ENCODE results near the gene NDUFS8. TPM values are rescaled to one million over a fixed set of nuclear protein-coding genes. Genes with fewer than 3 reads are reported as not detected.

NDUFS8 gene
- total and polyA plus RNA-seq, 4 donors = 61.2 to 148 (median 106) TPM

- no peak overlapping the region for H3K27ac ChIP-seq (ENCODE audit: low read depth in 1 of 2, low read length in 2 of 2)
Observed at GRCh38 chr11:67996622-67997474, 33.6 kb upstream of the NDUFS8 start.

More at GRCh38 chr11:67996622-67997474, 33.6 kb upstream of the NDUFS8 start:
- H3K36me3 ChIP-seq (ENCODE audit: control insufficient read depth in 4 of 4, insufficient read depth in 3 of 4, low read depth in 1 of 4, low read length in 3 of 4) = peaks cover 0 to 2% (median 0%) of the 10 kb centered on the region in 4 donors
- DNase-seq (ENCODE audit: low spot score) = peak; percentile 90
- H3K9ac ChIP-seq (ENCODE audit: low read depth in 1 of 2, low read length in 2 of 2) = no peak overlapping the region
- TF ChIP-seq MAX (IDR thresholded peaks at IDR 0.05) (no peak), FOXA2 (IDR thresholded peaks at IDR 0.05) (no peak), EGR1 (IDR thresholded peaks at IDR 0.05; ENCODE audit: low read depth in 2 of 2) (no peak), ZBTB33 (IDR thresholded peaks at IDR 0.05) (no peak), RXRA (IDR thresholded peaks at IDR 0.05) (no peak), REST (IDR thresholded peaks at IDR 0.05) (no peak), JUND (IDR thresholded peaks at IDR 0.05) (no peak), FOXA1 (IDR thresholded peaks at IDR 0.05) (no peak), TAF1 (conservative IDR thresholded peaks at IDR 0.05) (no peak), SP1 (IDR thresholded peaks at IDR 0.05) (no peak), HNF4G (IDR thresholded peaks at IDR 0.05) (no peak), NR2F2 (IDR thresholded peaks at IDR 0.05) (no peak), CTCF (IDR thresholded peaks at IDR 0.05; ENCODE audit: low read depth, low read length, missing input control) (no peak), GABPA (IDR thresholded peaks at IDR 0.05 in 1 of 2, conservative IDR thresholded peaks at IDR 0.05 in 1 of 2) (no peak)
- no peaks in the 10 kb centered on the region for H3K27me3 ChIP-seq (ENCODE audit: control insufficient read depth in 4 of 4, insufficient read depth in 4 of 4, low read length in 3 of 4)
- H3K4me1 ChIP-seq (ENCODE audit: control insufficient read depth in 4 of 4, insufficient read depth in 4 of 4, low read length in 3 of 4) = peaks cover 0 to 2% (median 0%) of the 10 kb centered on the region in 4 donors
- no peaks in the 10 kb centered on the region for H3K9me3 ChIP-seq (ENCODE audit: control insufficient read depth in 4 of 4, low read length in 3 of 4)
- H3K4me3 ChIP-seq (ENCODE audit: low read depth in 1 of 3, low read length in 3 of 3) = no peak overlapping the region
- WGBS = 75% methylated on average over 41 of the region's 41 CpGs

Measured in liver (tissue), 9 donors.